ENCODE measurements around the gene MDC1. TPM values are rescaled to one million over a fixed set of nuclear protein-coding genes. Genes with fewer than 3 reads are reported as not detected.
A peak's percentile ranks its signal among the peaks of the same experiment; 100 is the strongest.

The MDC1 gene
- total and polyA plus RNA-seq, 2 of the 13 experiments (the other 11 are each of a cell fraction or from before 2014, with no cell fraction given) = 8.4 to 14.0 TPM

DNA sequence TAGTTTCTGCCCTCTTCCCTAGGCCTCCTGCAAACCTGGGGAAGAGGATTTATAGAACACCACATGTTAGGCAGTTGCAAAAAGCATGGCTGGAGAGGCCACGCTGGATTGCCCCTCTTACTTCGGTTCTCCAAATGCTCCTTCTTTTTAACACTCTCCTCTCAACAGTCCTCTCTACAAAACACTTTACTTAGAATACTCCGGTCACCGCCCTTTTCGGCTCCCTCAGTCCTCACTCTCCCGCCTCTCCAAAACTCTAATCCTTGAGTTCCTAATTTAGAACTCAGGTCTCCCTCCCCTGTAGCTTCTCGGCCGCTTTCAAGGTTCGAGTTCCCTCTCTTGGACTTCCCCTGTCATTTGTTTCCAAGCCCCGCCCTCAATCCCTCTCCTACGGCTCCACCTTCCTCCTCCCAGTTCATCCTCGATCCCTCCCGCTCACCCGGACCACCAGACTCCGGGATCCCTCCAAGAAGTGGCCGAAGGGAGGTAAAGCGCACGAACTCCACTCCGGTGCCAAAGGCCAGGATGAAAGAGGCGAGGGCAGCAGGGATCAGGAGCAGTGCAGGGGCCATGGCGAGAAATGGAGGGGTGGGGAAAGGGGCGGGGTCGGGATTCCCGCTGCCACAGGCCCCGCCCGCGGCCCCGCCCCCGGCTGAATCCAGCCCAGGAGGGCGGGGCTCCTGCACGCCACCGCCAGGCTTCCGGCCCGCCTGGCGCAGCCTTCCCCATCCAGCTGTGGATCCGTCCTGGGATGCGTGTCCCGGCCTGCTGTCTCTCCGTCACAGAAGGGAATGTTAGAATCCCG, 26.5 kb downstream of the MDC1 start, which contains the start of gene NRM (continued):
- TF ChIP-seq, protein P1, sequence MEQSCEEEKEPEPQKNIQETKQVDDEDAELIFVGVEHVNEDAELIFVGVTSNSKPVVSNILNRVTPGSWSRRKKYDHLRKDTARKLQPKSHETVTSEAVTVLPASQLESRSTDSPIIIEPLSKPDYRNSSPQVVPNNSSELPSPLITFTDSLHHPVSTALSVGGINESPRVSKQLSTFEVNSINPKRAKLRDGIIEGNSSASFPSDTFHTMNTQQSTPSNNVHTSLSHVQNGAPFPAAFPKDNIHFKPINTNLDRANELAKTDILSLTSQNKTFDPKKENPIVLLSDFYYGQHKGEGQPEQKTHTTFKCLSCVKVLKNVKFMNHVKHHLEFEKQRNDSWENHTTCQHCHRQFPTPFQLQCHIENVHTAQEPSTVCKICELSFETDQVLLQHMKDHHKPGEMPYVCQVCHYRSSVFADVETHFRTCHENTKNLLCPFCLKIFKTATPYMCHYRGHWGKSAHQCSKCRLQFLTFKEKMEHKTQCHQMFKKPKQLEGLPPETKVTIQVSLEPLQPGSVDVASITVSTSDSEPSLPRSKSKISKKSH (CRISPR knock-in tag; IDR thresholded peaks at IDR 0.05; ENCODE audit: borderline replicate concordance) = no peak; the same call in 1 of the 2 replicates
- TF ChIP-seq THAP11 (CRISPR knock-in tag; IDR thresholded peaks at IDR 0.05) (peak; percentile 63), ZNF263 (CRISPR knock-in tag; IDR thresholded peaks at IDR 0.05) (peak; percentile 78), TAF15 (IDR thresholded peaks at IDR 0.05; ENCODE audit: low read depth, low read length, poor library complexity, severe bottlenecking) (peak; percentile 52), ZNF331 (CRISPR knock-in tag; IDR thresholded peaks at IDR 0.05) (peak; percentile 83), POLR2AphosphoS5 (IDR thresholded peaks at IDR 0.05; ENCODE audit: low read depth, low read length) (peak; percentile 91), YEATS2 (CRISPR knock-in tag; IDR thresholded peaks at IDR 0.05; ENCODE audit: borderline replicate concordance) (peak; percentile 49; the same call in 1 of the 2 replicates), GZF1 (CRISPR knock-in tag; IDR thresholded peaks at IDR 0.05) (peak; percentile 61; the same call in 1 of the 2 replicates), POLR2A (IDR thresholded peaks at IDR 0.05; ENCODE audit: insufficient read depth in 1 of 2, low read depth in 2 of 2, low read length in 2 of 2) (peak; percentile 65 to 86), MAFG (CRISPR knock-in tag; IDR thresholded peaks at IDR 0.05) (no peak), GABPB1 (CRISPR knock-in tag; IDR thresholded peaks at IDR 0.05) (peak; percentile 92), ASH2L (IDR thresholded peaks at IDR 0.05; ENCODE audit: insufficient read length, low read depth, low read length) (peak; percentile 58), NRL (CRISPR knock-in tag; IDR thresholded peaks at IDR 0.05; ENCODE audit: borderline replicate concordance) (no peak), IRF2 (CRISPR knock-in tag; IDR thresholded peaks at IDR 0.05) (peak; percentile 61; the same call in 1 of the 2 replicates), YY1 (IDR thresholded peaks at IDR 0.05; ENCODE audit: insufficient read depth, insufficient replicate concordance, low read depth, low read length) (peak; percentile 70), ZKSCAN1 (IDR thresholded peaks at IDR 0.05; ENCODE audit: low read length) (no peak), ZNF224 (CRISPR knock-in tag; IDR thresholded peaks at IDR 0.05) (no peak), SP1 (IDR thresholded peaks at IDR 0.05) (peak; percentile 57; the same call in 1 of the 2 replicates), SP1 (CRISPR knock-in tag; IDR thresholded peaks at IDR 0.05) (peak; percentile 94), ZFY (CRISPR knock-in tag; IDR thresholded peaks at IDR 0.05) (peak; percentile 68), ZFP41 (CRISPR knock-in tag; IDR thresholded peaks at IDR 0.05; ENCODE audit: borderline replicate concordance) (no peak)
- TF ChIP-seq, protein P2, sequence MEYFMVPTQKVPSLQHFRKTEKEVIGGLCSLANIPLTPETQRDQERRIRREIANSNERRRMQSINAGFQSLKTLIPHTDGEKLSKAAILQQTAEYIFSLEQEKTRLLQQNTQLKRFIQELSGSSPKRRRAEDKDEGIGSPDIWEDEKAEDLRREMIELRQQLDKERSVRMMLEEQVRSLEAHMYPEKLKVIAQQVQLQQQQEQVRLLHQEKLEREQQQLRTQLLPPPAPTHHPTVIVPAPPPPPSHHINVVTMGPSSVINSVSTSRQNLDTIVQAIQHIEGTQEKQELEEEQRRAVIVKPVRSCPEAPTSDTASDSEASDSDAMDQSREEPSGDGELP (IDR thresholded peaks at IDR 0.05; ENCODE audit: borderline replicate concordance, low read depth) = peak; percentile 90; the same call in 1 of the 2 replicates
- TF ChIP-seq, protein P3, sequence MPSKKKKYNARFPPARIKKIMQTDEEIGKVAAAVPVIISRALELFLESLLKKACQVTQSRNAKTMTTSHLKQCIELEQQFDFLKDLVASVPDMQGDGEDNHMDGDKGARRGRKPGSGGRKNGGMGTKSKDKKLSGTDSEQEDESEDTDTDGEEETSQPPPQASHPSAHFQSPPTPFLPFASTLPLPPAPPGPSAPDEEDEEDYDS (CRISPR knock-in tag; IDR thresholded peaks at IDR 0.05) = peak; percentile 80
- TF ChIP-seq, protein P4, sequence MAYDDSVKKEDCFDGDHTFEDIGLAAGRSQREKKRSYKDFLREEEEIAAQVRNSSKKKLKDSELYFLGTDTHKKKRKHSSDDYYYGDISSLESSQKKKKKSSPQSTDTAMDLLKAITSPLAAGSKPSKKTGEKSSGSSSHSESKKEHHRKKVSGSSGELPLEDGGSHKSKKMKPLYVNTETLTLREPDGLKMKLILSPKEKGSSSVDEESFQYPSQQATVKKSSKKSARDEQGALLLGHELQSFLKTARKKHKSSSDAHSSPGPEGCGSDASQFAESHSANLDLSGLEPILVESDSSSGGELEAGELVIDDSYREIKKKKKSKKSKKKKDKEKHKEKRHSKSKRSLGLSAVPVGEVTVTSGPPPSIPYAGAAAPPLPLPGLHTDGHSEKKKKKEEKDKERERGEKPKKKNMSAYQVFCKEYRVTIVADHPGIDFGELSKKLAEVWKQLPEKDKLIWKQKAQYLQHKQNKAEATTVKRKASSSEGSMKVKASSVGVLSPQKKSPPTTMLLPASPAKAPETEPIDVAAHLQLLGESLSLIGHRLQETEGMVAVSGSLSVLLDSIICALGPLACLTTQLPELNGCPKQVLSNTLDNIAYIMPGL (CRISPR knock-in tag; IDR thresholded peaks at IDR 0.05; ENCODE audit: borderline replicate concordance in 1 of 2, low read depth in 1 of 2) = peak; percentile 30 to 52; a peak in 1 of 4 replicates
- TF ChIP-seq, protein P5, sequence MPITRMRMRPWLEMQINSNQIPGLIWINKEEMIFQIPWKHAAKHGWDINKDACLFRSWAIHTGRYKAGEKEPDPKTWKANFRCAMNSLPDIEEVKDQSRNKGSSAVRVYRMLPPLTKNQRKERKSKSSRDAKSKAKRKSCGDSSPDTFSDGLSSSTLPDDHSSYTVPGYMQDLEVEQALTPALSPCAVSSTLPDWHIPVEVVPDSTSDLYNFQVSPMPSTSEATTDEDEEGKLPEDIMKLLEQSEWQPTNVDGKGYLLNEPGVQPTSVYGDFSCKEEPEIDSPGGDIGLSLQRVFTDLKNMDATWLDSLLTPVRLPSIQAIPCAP (CRISPR knock-in tag; IDR thresholded peaks at IDR 0.05; ENCODE audit: low read depth) = no peak

All from HepG2 (cell line).